ENCODE measurements around the gene ANXA11. TPM values are rescaled to one million over a fixed set of nuclear protein-coding genes. Genes with fewer than 3 reads are reported as not detected.

ANXA11 gene
- total and polyA plus RNA-seq, 2 donors, result 107 to 152 TPM

DNA sequence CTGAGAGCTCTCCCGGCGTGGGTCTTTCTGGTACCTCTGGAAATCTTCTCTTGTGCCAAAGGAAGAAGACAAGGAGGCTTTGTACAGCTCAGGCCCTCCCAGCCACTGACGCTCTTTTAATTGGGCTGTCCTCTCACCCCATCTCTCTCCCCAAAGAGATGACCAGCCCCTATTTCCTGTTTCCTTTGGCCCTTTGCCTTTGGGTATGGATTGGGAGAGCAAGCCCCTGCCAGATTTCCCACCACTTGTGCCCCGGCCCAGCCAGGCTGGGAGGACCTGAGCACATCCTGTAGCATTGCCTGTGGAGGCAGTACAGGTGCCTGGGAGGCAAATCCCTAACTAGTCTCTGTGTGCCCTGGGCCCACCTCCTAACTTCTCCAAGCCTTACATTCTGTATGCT lies 78.5 kb downstream of the ANXA11 start:
- WGBS, result 92% methylated on average over 4 of the region's 4 CpGs
- Histone ChIP-seq H3K27ac (ENCODE audit: low read depth in 1 of 2, low read length in 1 of 2) (no peak overlapping the region), H3K36me3 (ENCODE audit: control insufficient read depth in 2 of 2, insufficient read depth in 2 of 2, low read length in 1 of 2) (no peaks in the 10 kb centered on the region), H3K4me3 (ENCODE audit: low read length in 2 of 2) (no peak overlapping the region), H3K4me1 (ENCODE audit: control insufficient read depth in 2 of 2, insufficient read depth in 2 of 2, low read length in 2 of 2) (no peaks in the 10 kb centered on the region), H3K9me3 (ENCODE audit: control insufficient read depth in 2 of 2, insufficient read depth in 1 of 2, low read length in 1 of 2) (no peaks in the 10 kb centered on the region), H3K27me3 (ENCODE audit: control insufficient read depth in 2 of 2, insufficient read depth in 1 of 2, low read length in 1 of 2) (peaks cover 6 to 13% of the 10 kb centered on the region in 2 donors)
- no peak for DNase-seq (ENCODE audit: low read depth in 6 of 9, low spot score in 9 of 9)

DNA sequence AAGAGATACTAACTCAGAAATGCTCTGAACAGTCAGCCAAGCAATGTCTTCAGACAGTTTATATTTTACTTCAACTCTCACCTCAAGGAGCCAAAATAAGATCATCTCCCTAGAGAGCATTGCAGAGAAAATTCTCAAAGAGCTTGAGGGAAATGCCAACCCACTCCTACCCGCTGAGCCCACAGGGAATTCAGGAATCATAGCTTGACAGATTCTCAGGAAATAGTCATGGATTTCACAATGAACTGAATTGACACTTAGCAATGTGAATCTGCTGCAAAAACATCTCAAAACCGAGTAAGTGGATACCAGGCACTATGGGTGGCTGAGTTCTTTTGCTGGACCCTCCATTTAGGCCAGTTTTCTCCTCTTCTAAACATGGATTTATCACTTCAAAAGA lies 82.6 kb downstream of the ANXA11 start:
- WGBS, result 90% methylated on average over 2 of the region's 2 CpGs
- no peak overlapping the region for H3K4me3 ChIP-seq (ENCODE audit: low read length in 2 of 2)
- no peaks in the 10 kb centered on the region for H3K9me3 ChIP-seq (ENCODE audit: control insufficient read depth in 2 of 2, insufficient read depth in 1 of 2, low read length in 1 of 2)
- no peak for DNase-seq (ENCODE audit: low read depth in 6 of 9, low spot score in 9 of 9)
- H3K27me3 ChIP-seq (ENCODE audit: control insufficient read depth in 2 of 2, insufficient read depth in 1 of 2, low read length in 1 of 2), result no peaks in the 10 kb centered on the region
- no peaks in the 10 kb centered on the region for H3K4me1 ChIP-seq (ENCODE audit: control insufficient read depth in 2 of 2, insufficient read depth in 2 of 2, low read length in 2 of 2)
- H3K36me3 ChIP-seq (ENCODE audit: control insufficient read depth in 2 of 2, insufficient read depth in 2 of 2, low read length in 1 of 2), result no peaks in the 10 kb centered on the region
- H3K27ac ChIP-seq (ENCODE audit: low read depth in 1 of 2, low read length in 1 of 2), result no peak overlapping the region

DNA sequence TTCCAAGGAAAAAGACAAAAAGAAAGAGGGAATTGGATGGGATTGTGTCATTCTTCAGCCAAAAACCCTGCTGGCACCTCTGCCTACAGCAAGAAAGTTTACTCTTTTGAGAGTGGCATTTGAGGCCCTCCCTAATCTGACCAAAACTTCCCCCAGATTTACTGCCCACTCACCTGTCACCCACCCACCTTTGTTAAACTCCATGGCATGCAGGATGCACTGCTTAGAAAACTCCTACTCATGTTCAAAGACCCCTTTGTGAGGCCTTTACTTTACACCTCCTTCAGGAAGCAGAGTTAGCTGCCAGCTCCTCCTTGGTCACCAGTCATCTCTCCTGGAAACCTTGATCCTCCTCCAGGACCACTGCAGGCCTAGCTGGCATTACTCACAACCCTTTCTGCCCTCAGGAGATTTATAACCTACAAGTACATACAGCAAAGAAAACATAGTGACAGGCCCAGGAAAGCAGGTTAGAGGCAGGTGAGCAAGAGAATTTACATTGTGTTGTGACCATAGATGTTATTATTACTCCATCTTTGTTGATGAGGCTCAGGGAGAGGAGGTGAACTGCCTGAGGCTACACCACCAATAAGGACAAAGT lies 83.1 kb downstream of the ANXA11 start:
- Histone ChIP-seq H3K27ac (ENCODE audit: low read depth in 1 of 2, low read length in 1 of 2) (no peak overlapping the region), H3K27me3 (ENCODE audit: control insufficient read depth in 2 of 2, insufficient read depth in 1 of 2, low read length in 1 of 2) (no peaks in the 10 kb centered on the region), H3K4me3 (ENCODE audit: low read length in 2 of 2) (no peak overlapping the region), H3K4me1 (ENCODE audit: control insufficient read depth in 2 of 2, insufficient read depth in 2 of 2, low read length in 2 of 2) (no peaks in the 10 kb centered on the region), H3K9me3 (ENCODE audit: control insufficient read depth in 2 of 2, insufficient read depth in 1 of 2, low read length in 1 of 2) (no peaks in the 10 kb centered on the region), H3K36me3 (ENCODE audit: control insufficient read depth in 2 of 2, insufficient read depth in 2 of 2, low read length in 1 of 2) (no peaks in the 10 kb centered on the region)
- no peak for DNase-seq (ENCODE audit: low read depth in 6 of 9, low spot score in 9 of 9)

DNA sequence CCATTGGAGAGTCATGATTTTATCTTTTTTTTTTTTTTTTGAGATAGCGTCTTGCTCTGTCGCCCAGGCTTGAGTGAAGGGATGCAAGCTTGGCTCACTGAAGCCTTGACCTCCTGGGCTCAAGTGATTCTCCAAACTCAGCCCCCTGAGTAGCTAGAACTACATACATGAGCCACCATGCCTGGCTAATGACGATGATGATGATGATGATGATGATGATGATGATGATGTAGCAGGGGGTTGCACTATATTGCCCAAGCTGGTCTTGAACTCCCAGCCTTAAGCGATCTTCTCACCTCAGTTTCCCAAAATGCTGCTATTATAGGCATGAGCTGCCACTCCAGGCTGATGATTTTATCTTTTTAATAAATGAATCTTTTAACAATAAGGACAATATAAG lies 86.7 kb downstream of the ANXA11 start:
- Histone ChIP-seq H3K27ac (ENCODE audit: low read depth in 1 of 2, low read length in 1 of 2) (no peak overlapping the region), H3K27me3 (ENCODE audit: control insufficient read depth in 2 of 2, insufficient read depth in 1 of 2, low read length in 1 of 2) (no peaks in the 10 kb centered on the region), H3K36me3 (ENCODE audit: control insufficient read depth in 2 of 2, insufficient read depth in 2 of 2, low read length in 1 of 2) (no peaks in the 10 kb centered on the region), H3K4me1 (ENCODE audit: control insufficient read depth in 2 of 2, insufficient read depth in 2 of 2, low read length in 2 of 2) (no peaks in the 10 kb centered on the region), H3K4me3 (ENCODE audit: low read length in 2 of 2) (no peak overlapping the region), H3K9me3 (ENCODE audit: control insufficient read depth in 2 of 2, insufficient read depth in 1 of 2, low read length in 1 of 2) (no peaks in the 10 kb centered on the region)
- 83% methylated on average over 4 of the region's 4 CpGs for WGBS
- no peak for DNase-seq (ENCODE audit: low read depth in 6 of 9, low spot score in 9 of 9)

DNA sequence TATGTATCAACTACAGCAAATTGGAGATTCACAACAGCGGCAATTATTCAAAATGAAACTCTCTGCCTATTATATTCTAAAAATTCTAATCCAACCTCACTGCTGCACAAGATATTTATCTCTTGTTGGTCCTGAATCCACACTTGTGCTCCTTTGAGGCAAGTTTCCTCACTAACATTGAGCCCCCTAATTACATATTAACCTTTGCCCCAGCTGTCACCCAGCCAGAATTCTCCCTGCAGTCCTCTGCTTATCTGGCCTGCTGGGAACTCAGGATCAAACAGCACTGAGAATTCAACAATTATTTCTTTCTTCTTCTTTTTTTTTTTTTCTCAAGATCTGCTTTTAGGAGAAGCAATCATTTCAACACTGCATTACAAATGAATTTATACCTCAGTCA lies 94.4 kb downstream of the ANXA11 start:
- no peak overlapping the region for H3K27ac ChIP-seq (ENCODE audit: low read depth in 1 of 2, low read length in 1 of 2)

DNA sequence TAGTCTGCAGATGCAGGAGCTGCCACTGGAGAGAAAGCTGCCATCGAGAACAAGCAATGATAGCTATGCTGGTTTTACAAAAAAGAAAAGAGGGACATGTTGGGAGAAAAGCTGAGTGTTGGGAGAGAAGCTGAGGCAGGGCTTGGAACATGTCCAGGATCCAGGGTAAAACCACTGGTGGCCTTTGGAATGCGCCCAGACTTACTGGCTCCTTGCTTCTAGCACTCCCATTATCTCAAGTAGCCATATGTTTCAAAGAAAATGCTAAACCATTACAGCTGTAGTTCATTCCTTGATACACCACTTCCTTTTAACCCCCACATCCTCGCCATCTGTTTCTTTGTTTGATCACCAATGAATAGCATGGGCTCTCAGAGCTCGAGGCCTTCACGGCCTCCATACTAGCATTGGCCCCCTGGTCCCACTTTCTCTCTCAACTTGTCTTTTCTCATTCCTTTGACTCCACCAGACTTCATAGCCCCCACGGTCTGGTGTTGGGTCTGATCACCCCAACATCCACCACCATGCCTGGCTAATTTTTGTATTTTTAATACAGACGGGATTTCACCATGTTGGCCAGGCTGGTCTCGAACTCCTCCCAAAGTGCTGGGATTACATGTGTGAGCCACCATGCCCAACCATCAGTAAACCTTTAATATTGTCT lies 96.6 kb downstream of the ANXA11 start:
- no peaks in the 10 kb centered on the region for H3K36me3 ChIP-seq (ENCODE audit: control insufficient read depth in 2 of 2, insufficient read depth in 2 of 2, low read length in 1 of 2)
- H3K9me3 ChIP-seq (ENCODE audit: control insufficient read depth in 2 of 2, insufficient read depth in 1 of 2, low read length in 1 of 2), result peaks cover 0 to 10% of the 10 kb centered on the region in 2 donors
- H3K4me1 ChIP-seq (ENCODE audit: control insufficient read depth in 2 of 2, insufficient read depth in 2 of 2, low read length in 2 of 2), result peaks cover 0 to 8% of the 10 kb centered on the region in 2 donors
- H3K27ac ChIP-seq (ENCODE audit: low read depth in 1 of 2, low read length in 1 of 2), result no peak overlapping the region
- WGBS, result 81% methylated on average over 8 of the region's 8 CpGs
- no peaks in the 10 kb centered on the region for H3K27me3 ChIP-seq (ENCODE audit: control insufficient read depth in 2 of 2, insufficient read depth in 1 of 2, low read length in 1 of 2)
- DNase-seq (ENCODE audit: low read depth in 6 of 9, low spot score in 9 of 9), result no peak
- H3K4me3 ChIP-seq (ENCODE audit: low read length in 2 of 2), result no peak overlapping the region

More for the DNA sequence above, 94.4 kb downstream of the ANXA11 start:
- no peak overlapping the region for H3K4me3 ChIP-seq (ENCODE audit: low read length in 2 of 2)
- H3K4me1 ChIP-seq (ENCODE audit: control insufficient read depth in 2 of 2, insufficient read depth in 2 of 2, low read length in 2 of 2), result no peaks in the 10 kb centered on the region
- DNase-seq (ENCODE audit: low read depth in 6 of 9, low spot score in 9 of 9), result no peak
- whole genome bisulfite sequencing, result 98% methylated on average over 1 of the region's 1 CpG
- no peaks in the 10 kb centered on the region for H3K27me3 ChIP-seq (ENCODE audit: control insufficient read depth in 2 of 2, insufficient read depth in 1 of 2, low read length in 1 of 2)
- H3K36me3 ChIP-seq (ENCODE audit: control insufficient read depth in 2 of 2, insufficient read depth in 2 of 2, low read length in 1 of 2), result no peaks in the 10 kb centered on the region
- H3K9me3 ChIP-seq (ENCODE audit: control insufficient read depth in 2 of 2, insufficient read depth in 1 of 2, low read length in 1 of 2), result peaks cover 0 to 10% of the 10 kb centered on the region in 2 donors

DNA sequence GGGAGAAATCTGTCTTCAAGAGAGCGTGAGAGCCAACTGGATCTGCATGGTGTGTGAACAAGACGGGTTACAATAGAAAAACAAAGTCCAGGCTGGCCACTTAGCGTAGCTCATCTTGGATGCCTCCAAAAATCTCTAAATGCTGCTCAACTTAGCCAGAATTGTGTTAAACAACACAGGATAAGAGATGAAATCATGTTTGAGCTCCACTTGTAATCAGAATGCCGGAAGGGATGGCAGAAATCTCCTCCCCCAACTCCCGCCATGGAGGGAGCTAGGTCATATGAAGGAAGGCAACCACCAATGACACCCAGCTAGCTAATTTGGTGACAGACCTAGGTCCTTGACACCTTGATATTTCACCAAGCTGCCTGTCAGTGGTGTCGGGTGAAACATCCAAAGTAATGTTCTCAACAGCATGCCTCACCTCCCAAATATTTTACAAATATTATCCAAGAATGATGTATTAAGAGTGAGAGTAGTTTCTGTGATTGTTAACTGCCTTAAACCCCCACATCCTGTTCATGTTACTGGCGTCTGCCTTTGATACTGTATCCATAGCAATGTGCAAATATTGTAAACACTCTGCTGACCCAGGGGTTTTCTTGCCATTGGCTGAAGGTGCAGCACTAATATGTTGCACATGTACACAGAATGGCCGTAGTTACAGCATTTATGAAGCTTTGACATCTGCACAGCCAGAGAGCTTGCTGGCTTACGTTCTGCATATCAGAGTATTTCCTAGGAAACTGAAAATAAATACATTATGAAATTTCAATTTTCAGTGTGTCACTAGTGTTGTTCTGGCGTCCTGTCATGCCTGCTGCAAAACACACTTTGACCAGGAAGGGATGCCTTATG lies 101.0 kb downstream of the ANXA11 start:
- H3K27me3 ChIP-seq (ENCODE audit: control insufficient read depth in 2 of 2, insufficient read depth in 1 of 2, low read length in 1 of 2), result no peaks in the 10 kb centered on the region
- DNase-seq (ENCODE audit: low read depth in 6 of 9, low spot score in 9 of 9), result peak in 4 of 9 donors; percentile 2 to 41 (median 14)
- H3K9me3 ChIP-seq (ENCODE audit: control insufficient read depth in 2 of 2, insufficient read depth in 1 of 2, low read length in 1 of 2), result peaks cover 0 to 10% of the 10 kb centered on the region in 2 donors
- H3K4me1 ChIP-seq (ENCODE audit: control insufficient read depth in 2 of 2, insufficient read depth in 2 of 2, low read length in 2 of 2), result peaks cover 0 to 8% of the 10 kb centered on the region in 2 donors
- H3K4me3 ChIP-seq (ENCODE audit: low read length in 2 of 2), result no peak overlapping the region
- H3K36me3 ChIP-seq (ENCODE audit: control insufficient read depth in 2 of 2, insufficient read depth in 2 of 2, low read length in 1 of 2), result no peaks in the 10 kb centered on the region
- peak overlapping the region in 1 of 2 donors; percentile 40 for H3K27ac ChIP-seq (ENCODE audit: low read depth in 1 of 2, low read length in 1 of 2)
- WGBS, result 79% methylated on average over 10 of the region's 10 CpGs

All from thymus (tissue), 11 donors.